NCI-H226 (cell line): Measurements from ENCODE around the gene THSD4.

ENCODE experiments used
- DNase-seq: peaks from one replicate; pipeline ENCODE4 v3.0.0-alpha.2; 2015

Gene THSD4

DNA sequence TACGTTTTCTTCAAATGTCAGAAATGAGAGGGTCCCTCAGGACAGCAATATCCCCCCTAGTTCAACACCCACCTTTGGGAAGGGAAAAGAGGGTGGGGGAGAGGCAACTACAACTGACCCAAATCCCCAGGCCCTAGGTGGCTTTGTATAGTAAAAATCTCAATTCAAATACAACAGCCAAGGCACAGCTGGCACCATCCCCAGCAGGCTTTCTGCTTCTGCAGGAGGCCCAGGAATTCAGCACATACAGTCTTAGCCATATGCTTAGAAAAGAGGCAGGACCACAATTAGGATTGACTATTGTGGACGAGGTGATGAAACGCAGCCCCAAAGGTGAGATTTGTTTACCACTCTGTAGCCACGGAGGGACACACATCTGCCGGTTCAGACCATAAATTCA is 710.9 kb downstream of the THSD4 start:
- no peak for DNase-seq

- no peak for DNase-seq
These were observed 715.7 kb downstream of the THSD4 start for GRCh38 chr15:71830981-71831380.
